ENCODE results near the gene NDUFS4. TPM values are rescaled to one million over a fixed set of nuclear protein-coding genes. Genes with fewer than 3 reads are reported as not detected.

Gene NDUFS4
- total RNA-seq, 1 donor from 2014 or later = 92.4 TPM

DNA sequence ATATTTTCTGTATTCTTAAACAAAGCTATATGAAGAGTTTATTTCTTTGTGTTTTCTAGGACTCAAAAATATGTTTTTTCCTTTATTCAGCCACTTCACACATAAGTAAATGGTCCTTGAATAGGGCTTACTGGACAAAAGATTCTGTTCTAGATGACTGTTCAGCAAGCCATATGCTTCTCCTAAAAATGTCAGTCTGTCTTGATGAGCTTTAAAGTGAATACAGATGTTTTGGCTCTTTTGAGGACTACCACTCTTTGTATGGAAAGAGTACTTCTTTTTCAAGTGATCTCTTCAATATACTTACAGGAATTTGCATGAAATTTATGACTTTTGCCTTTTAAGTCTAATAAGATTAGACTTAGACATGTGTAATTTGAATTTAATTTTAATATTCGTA lies 8.4 kb downstream of the NDUFS4 start:
- Histone ChIP-seq H3K4me1 (ENCODE audit: insufficient read depth, low read length) (no peaks in the 10 kb centered on the region), H2AFZ (ENCODE audit: low read depth, low read length) (no peak overlapping the region), H3K27ac (ENCODE audit: low read depth, low read length) (no peak overlapping the region), H3K9me3 (ENCODE audit: insufficient read depth, low read depth, low read length) (no peaks in the 10 kb centered on the region), H3K4me3 (ENCODE audit: insufficient read depth, low read depth, low read length) (no peak overlapping the region), H3K9ac (ENCODE audit: low read length) (no peak overlapping the region), H3K36me3 (ENCODE audit: insufficient read depth, low read length) (no peaks in the 10 kb centered on the region), H4K20me1 (ENCODE audit: insufficient read depth, low read length) (peaks cover 68% of the 10 kb centered on the region), H3K4me2 (ENCODE audit: low read length) (no peak overlapping the region), H3K79me2 (ENCODE audit: insufficient read depth, low read length) (peaks cover 94% of the 10 kb centered on the region), H3K27me3 (ENCODE audit: insufficient read depth, low read length) (no peaks in the 10 kb centered on the region)
- no peaks in the 10 kb centered on the region for H3K9me3 Mint-ChIP-seq (ENCODE audit: unreplicated experiment)
- no peaks in the 10 kb centered on the region for H3K27me3 Mint-ChIP-seq (ENCODE audit: low read depth, unreplicated experiment)
- TF ChIP-seq, protein P1, sequence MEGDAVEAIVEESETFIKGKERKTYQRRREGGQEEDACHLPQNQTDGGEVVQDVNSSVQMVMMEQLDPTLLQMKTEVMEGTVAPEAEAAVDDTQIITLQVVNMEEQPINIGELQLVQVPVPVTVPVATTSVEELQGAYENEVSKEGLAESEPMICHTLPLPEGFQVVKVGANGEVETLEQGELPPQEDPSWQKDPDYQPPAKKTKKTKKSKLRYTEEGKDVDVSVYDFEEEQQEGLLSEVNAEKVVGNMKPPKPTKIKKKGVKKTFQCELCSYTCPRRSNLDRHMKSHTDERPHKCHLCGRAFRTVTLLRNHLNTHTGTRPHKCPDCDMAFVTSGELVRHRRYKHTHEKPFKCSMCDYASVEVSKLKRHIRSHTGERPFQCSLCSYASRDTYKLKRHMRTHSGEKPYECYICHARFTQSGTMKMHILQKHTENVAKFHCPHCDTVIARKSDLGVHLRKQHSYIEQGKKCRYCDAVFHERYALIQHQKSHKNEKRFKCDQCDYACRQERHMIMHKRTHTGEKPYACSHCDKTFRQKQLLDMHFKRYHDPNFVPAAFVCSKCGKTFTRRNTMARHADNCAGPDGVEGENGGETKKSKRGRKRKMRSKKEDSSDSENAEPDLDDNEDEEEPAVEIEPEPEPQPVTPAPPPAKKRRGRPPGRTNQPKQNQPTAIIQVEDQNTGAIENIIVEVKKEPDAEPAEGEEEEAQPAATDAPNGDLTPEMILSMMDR (IDR thresholded peaks at IDR 0.05; ENCODE audit: insufficient read depth, low read depth, low read length) = no peak
- TF ChIP-seq EZH2 (IDR thresholded peaks at IDR 0.05; ENCODE audit: insufficient read depth, low read length) = no peak
- H3K4me3 Mint-ChIP-seq (ENCODE audit: unreplicated experiment) = no peak overlapping the region
- FAIRE-seq (peak; percentile 5), DNase-seq (ENCODE audit: low read depth) (no peak)
- no peaks in the 10 kb centered on the region for H3K4me1 Mint-ChIP-seq (ENCODE audit: low read depth, unreplicated experiment)
- H3K27ac Mint-ChIP-seq (ENCODE audit: unreplicated experiment) = no peak overlapping the region
- peaks cover 2% of the 10 kb centered on the region for H3K36me3 Mint-ChIP-seq (ENCODE audit: low read depth, unreplicated experiment)

DNA sequence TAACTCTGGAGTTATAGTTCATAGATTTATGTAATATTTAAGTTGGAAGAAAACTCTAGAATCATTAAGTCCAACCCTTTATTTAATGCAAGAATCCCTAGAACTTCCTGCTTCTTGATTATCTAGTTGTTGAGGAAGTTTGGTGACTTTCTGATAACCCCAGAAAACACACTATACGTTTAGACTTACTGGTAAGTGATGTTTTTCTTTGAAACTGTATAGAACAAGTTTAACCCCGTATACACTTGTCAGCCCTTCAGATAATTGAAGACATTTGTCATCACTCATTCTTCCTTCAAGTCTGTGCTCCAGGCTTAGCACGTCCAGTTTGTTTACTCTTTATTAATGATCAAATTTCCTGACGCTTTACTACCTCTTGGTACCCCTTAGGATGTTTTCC lies 9.0 kb downstream of the NDUFS4 start:
- DNase-seq (ENCODE audit: low read depth) (no peak), FAIRE-seq (no peak)
- peaks cover 2% of the 10 kb centered on the region for H3K36me3 Mint-ChIP-seq (ENCODE audit: low read depth, unreplicated experiment)
- no peaks in the 10 kb centered on the region for H3K4me1 ChIP-seq (ENCODE audit: insufficient read depth, low read length)
- H3K4me1 Mint-ChIP-seq (ENCODE audit: low read depth, unreplicated experiment) = no peaks in the 10 kb centered on the region
- no peak overlapping the region for H3K4me3 Mint-ChIP-seq (ENCODE audit: unreplicated experiment)
- peaks cover 70% of the 10 kb centered on the region for H4K20me1 ChIP-seq (ENCODE audit: insufficient read depth, low read length)
- H3K27me3 Mint-ChIP-seq (ENCODE audit: low read depth, unreplicated experiment) = no peaks in the 10 kb centered on the region
- no peak overlapping the region for H3K4me2 ChIP-seq (ENCODE audit: low read length)
- no peak overlapping the region for H3K9ac ChIP-seq (ENCODE audit: low read length)
- H3K9me3 Mint-ChIP-seq (ENCODE audit: unreplicated experiment) = no peaks in the 10 kb centered on the region
- H3K4me3 ChIP-seq (ENCODE audit: insufficient read depth, low read depth, low read length) = no peak overlapping the region
- H2AFZ ChIP-seq (ENCODE audit: low read depth, low read length) = no peak overlapping the region
- no peak overlapping the region for H3K27ac ChIP-seq (ENCODE audit: low read depth, low read length)
- H3K9me3 ChIP-seq (ENCODE audit: insufficient read depth, low read depth, low read length) = no peaks in the 10 kb centered on the region
- no peaks in the 10 kb centered on the region for H3K36me3 ChIP-seq (ENCODE audit: insufficient read depth, low read length)
- H3K27me3 ChIP-seq (ENCODE audit: insufficient read depth, low read length) = no peaks in the 10 kb centered on the region
- no peak for TF ChIP-seq EZH2 (IDR thresholded peaks at IDR 0.05; ENCODE audit: insufficient read depth, low read length)
- TF ChIP-seq, protein P1 (IDR thresholded peaks at IDR 0.05; ENCODE audit: insufficient read depth, low read depth, low read length) = no peak
- H3K79me2 ChIP-seq (ENCODE audit: insufficient read depth, low read length) = peaks cover 94% of the 10 kb centered on the region
- H3K27ac Mint-ChIP-seq (ENCODE audit: unreplicated experiment) = no peak overlapping the region

DNA sequence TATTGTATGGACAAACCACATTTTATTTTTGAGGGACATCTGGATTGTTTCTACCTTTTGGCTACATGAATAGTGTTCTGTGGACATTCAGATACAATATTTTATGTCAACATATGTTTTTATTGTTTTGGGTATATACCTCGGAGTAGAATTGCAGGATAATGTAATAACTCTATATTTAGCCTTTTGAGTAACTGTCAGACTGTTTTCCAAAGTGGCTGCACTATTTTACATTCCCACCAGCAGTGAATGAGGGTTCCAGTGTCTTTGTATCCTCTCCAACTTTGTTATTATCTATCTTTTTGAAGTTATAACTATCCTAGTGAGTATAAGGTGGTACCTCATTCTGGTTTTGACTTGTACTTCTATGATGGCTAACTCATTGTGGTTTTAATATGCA lies 11.0 kb downstream of the NDUFS4 start:
- TF ChIP-seq, protein P1 (IDR thresholded peaks at IDR 0.05; ENCODE audit: insufficient read depth, low read depth, low read length) = no peak
- TF ChIP-seq EZH2 (IDR thresholded peaks at IDR 0.05; ENCODE audit: insufficient read depth, low read length) = no peak
- H3K36me3 Mint-ChIP-seq (ENCODE audit: low read depth, unreplicated experiment) = peaks cover 2% of the 10 kb centered on the region

More for the DNA sequence above, 11.0 kb downstream of the NDUFS4 start:
- no peak overlapping the region for H2AFZ ChIP-seq (ENCODE audit: low read depth, low read length)
- H3K4me2 ChIP-seq (ENCODE audit: low read length) = no peak overlapping the region
- H3K27me3 ChIP-seq (ENCODE audit: insufficient read depth, low read length) = no peaks in the 10 kb centered on the region
- H3K4me1 ChIP-seq (ENCODE audit: insufficient read depth, low read length) = no peaks in the 10 kb centered on the region
- H3K79me2 ChIP-seq (ENCODE audit: insufficient read depth, low read length) = peaks cover 96% of the 10 kb centered on the region
- DNase-seq (ENCODE audit: low read depth) = no peak
- H3K9me3 ChIP-seq (ENCODE audit: insufficient read depth, low read depth, low read length) = no peaks in the 10 kb centered on the region
- Mint-ChIP-seq H3K9me3 (ENCODE audit: unreplicated experiment) (no peaks in the 10 kb centered on the region), H3K27ac (ENCODE audit: unreplicated experiment) (no peak overlapping the region), H3K4me1 (ENCODE audit: low read depth, unreplicated experiment) (no peaks in the 10 kb centered on the region), H3K27me3 (ENCODE audit: low read depth, unreplicated experiment) (no peaks in the 10 kb centered on the region), H3K4me3 (ENCODE audit: unreplicated experiment) (no peak overlapping the region)
- H3K4me3 ChIP-seq (ENCODE audit: insufficient read depth, low read depth, low read length) = no peak overlapping the region
- peaks cover 79% of the 10 kb centered on the region for H4K20me1 ChIP-seq (ENCODE audit: insufficient read depth, low read length)
- no peaks in the 10 kb centered on the region for H3K36me3 ChIP-seq (ENCODE audit: insufficient read depth, low read length)
- FAIRE-seq = peak; percentile 55
- no peak overlapping the region for H3K9ac ChIP-seq (ENCODE audit: low read length)
- no peak overlapping the region for H3K27ac ChIP-seq (ENCODE audit: low read depth, low read length)

All from astrocyte (in vitro differentiated cells and primary cell).